ENCODE data around the gene CUBN.

CUBN gene

DNA sequence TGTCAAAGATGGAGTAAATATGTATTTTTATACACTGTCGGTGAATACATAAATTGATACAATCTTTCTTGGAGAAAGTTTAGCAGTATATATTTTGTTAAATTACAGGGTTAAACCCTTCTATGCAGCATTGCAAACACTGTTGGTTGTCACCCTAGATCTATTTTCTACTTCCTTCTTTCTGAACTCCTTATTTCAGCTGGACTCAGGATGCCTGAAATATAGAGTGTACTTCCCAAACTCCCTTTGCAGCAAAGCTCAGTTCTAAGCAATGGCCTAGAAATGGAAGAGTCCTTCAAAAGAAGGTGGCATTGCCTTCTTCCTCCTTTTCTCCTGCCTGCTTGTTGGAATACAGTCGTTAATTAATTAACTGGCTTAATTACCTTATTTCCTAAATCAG, 20.6 kb downstream of the CUBN start:
- no peak for DNase-seq (ENCODE audit: low read depth in 2 of 2)

DNA sequence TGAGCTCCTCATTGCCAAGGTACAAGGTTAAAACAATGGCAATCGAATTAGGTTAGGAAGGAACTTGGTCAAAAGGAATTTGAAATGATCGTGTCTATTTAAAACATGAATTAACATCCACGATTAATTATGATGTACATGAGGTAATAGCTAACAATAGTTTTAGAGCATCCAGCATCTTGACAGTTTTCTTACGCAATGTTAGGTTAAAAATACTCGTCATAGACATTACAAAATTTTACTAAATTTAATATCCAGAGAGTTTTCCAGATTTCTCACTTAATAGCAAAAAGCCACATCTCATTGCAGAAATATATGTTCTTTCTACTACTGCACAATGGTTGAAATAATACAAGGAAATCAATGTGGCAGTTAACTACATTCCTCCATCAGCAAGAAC, 22.6 kb downstream of the CUBN start:
- DNase-seq (ENCODE audit: low read depth in 2 of 2), result no peak

DNA sequence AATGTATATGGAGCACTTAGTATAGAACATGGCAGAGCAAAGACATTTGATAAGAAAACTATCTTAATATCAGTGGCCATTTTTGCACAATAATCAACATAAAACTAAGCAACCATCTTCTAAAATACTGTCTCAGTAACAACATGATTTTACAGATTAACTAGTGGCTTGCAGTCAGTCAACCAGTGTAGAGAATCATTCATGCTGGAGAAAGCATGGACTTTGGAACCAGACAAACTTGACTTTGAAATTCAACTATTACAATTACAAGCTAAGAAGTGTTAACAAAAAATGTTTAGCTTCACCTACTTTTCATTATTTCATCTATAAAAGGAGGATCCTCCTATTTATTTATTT, 27.7 kb downstream of the CUBN start:
- DNase-seq (ENCODE audit: low read depth in 2 of 2), result no peak

GRCh38 chr10:17101257-17101909, 28.2 kb downstream of the CUBN start:
- no peak for DNase-seq (ENCODE audit: low read depth in 2 of 2)

- DNase-seq (ENCODE audit: low read depth in 2 of 2), result no peak
Observed at GRCh38 chr10:17100586-17100985, 29.0 kb downstream of the CUBN start.

DNA sequence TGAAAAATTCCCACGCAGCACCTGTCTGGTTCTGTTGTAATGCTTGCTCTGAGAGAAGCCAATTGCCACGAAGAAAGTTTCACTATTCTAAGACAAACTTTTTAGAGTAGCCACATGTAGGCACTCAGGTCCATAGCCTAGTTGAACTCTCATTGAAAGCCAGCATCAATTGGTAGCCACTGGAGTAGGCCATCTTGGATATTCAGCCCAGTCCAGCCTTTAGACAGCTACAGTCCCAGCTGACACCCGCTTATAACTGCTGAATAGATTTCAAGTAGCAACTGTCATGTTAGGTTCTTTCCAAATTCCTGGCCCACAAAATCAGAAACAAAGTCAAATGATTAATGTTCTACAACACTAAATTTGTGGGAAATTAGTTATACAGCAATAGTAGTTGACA, 31.6 kb downstream of the CUBN start:
- no peak for DNase-seq (ENCODE audit: low read depth in 2 of 2)

DNA sequence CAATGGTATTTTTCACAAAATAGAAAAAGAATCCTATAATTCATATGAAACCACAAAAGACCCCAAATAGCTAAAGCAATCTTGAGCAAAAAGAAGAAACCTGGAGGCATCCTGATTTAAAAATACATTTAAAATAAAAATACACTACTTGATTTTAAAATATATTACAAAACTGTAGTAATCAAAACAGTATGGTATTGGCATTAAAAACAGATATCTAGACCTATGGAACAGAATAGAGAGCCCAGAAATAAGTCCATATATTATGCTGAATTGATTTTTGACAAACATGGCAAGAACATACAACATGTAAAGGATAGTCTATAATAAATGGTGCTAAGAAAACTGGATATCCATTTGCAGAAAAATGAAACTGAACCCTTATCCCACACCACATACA, 34.8 kb downstream of the CUBN start:
- no peak for DNase-seq (ENCODE audit: low read depth in 2 of 2)

DNA sequence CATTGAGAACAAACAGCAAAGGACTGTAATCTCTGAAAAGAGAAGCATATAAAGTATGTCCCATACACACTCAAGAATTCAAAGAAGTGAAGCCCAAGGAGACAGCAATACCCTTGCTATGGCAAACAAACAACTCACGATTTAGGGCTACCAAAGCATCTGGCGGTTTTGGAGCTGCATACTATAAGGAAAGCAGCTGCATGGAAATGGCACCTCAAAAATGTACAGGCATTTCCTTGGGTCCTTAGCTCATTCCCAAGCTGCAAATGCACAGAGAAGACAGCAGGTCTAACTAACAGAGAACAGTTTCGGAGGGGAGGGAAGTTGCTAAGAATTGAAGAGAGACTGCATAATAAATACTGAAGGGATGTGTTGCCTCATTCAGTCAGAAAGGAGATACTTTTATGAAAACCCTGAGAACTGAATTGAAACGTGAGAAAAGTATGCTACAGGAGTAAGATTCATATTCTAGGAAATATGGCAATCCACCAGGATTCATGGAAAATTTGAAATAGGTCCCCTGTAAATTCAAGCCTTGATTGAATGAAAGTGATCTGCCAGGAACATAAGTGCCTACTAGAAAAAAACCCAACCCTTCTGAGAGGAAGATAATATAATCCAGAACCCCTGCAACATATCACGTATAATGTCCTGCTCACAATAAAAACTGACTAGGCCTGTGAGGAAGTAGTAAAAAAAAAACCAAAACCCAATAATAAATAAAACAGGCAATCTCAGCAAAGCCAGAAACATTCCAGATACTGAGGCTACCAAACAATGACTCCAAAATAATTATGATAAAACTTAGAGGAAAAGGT, 36.4 kb downstream of the CUBN start:
- DNase-seq (ENCODE audit: low read depth in 2 of 2), result peak in 1 of 2 experiments; percentile 32

DNA sequence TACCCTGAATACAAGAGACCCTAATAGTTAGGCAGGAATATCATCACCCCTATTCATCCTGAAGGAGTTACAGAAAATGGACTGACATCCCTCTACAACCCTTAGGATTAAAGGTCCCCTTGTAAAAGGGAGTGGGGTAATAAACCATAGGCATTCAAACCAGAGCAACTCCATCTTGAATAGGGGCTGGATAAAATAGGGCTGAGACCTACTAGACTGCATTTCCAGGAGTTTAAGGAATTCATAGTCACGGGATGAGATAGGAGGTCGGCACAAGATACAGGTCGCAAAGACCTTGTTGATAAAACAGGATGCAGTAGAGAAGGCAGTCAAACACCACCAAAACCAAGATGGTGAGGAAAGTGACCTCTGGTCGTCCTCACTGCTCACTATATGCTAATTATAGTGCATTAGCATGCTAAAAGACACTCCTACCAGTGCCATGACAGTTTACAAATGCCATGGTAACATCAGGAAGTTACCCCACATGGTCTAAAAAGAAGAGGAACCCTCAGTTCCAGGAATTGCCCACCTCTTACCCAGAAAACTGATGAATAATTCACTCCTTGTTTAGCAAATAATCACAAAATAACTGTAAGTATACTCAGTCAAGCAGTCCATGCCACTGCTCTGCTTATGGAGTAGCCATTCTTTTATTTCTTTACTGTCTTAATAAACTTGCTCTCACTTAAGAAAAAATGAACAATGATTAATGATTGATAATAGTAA, 37.2 kb downstream of the CUBN start:
- DNase-seq (ENCODE audit: low read depth in 2 of 2), result no peak

DNA sequence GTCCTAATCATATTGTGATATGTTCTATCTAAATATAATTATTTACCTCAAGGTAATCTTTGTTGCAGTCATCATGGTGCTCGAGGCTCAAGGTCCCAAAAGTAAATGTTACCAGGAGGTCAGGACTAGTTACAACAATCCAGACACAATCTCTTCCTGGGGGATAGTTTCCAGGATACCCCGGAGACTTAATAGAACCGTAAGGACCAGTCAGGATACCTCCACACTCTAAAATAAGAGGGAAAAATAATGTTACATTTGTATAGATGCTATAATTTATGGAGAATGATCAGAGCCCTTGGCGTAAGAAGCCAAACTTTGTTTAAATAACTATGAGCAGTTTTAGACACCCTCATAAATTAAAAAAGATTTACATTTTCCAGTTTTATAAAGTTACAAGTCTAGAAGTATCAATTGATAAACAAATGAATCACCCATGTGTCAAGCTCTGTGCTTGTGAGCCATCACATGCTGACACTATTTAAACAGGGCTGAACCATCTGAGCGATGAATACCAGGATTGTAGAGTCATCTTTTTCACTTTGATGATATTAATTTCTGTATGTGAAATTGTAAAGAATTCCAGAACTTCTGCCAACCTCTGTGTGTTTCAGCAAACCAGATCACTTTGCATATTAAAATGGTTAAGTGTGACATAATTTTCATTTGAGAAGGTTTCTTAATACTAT, 41.3 kb downstream of the CUBN start:
- peak; percentile 70 for DNase-seq (ENCODE audit: low read depth in 2 of 2)

DNA sequence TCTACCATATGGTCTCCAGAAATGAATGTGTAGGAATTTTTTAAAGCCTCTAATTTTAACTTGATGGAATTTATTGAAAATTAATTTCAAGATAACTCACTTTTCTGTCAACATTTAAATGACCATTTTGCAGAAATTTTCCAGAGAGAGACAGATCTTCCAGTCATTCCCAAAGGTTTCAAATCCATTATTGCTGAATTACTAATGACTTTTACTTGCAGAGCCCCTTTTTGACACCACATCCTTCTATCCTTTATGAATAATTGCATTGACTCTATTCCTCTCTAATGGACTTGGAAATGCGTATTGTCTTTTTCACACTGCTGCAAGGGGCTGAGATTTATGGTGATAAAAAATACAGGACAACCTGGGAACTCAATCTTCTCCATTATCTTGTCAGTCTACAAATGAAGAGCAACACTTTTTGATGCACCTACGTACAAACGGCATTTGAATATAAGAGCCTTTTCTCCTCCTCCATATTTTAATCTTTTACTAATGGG, 42.7 kb downstream of the CUBN start:
- no peak for DNase-seq (ENCODE audit: low read depth in 2 of 2)

DNA sequence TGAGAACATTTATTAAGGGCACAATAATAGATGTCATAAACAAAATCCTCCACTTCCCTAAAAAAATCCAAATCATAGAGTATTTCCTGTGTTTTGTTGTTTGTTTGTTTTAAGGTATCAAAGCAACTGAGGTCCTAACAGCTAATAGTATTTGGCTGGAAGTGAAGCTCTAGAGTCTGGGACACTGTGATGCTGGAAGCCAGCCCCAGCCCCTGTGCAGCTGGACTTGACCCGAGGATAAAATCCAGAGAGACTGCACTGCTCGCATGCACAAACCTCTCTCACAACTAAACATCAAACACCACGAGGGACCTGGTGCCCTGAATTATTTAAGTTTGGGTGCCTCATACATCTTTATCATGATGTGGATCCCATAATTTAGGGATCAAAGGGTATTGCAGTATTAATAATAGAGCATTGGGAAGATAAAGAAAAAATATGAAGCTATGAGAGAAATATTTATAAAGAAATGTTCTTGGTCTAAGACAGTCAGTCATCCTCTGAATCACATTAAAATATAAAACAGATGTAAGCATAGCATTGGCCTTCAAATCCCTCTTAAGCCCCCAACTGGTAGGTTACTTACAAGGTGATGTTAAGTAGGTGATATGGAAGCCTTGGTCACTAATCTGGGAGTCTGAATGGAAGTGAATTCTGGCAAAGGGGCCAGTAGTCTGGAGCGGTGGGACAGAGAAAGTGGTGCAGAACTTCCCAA, 44.4 kb downstream of the CUBN start:
- no peak for DNase-seq (ENCODE audit: low read depth in 2 of 2)

DNA sequence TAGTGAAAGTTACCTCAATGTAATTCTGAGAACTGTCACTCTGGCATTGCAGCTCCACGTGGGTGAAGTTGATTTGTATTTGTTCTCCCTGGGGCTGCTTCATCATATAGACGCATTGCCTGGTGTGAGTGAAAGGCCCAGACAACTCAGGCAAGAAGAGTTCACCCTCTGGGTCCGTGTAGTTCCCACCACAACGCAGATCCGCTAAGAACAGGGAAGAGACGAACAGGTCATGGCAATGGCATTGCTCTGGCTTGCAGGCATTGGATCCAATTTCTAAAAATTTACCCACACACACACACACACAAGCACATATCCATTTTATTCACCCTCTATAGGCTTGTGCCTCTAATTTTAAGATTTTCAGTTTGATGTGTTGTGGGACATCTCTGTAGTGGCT, 45.4 kb downstream of the CUBN start:
- no peak for DNase-seq (ENCODE audit: low read depth in 2 of 2)

DNA sequence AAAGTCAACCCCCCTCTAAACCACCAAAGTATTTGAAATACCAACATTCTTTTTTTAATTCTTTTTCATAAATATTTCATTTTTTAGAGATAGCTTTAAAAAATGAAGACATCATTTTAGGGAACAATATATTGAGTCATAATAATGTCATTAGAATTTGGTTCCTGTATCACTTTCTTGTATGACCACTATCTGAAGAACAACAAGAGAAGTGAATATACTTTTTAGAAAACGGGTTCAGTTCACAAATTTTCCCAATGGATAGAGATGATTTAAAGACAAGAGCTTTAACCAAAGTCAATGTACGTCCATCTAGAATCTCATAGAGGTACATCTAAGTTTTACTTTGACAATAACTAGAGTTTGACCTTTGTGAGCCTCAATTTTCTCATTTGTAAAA, 48.2 kb downstream of the CUBN start:
- DNase-seq (ENCODE audit: low read depth in 2 of 2), result no peak

DNA sequence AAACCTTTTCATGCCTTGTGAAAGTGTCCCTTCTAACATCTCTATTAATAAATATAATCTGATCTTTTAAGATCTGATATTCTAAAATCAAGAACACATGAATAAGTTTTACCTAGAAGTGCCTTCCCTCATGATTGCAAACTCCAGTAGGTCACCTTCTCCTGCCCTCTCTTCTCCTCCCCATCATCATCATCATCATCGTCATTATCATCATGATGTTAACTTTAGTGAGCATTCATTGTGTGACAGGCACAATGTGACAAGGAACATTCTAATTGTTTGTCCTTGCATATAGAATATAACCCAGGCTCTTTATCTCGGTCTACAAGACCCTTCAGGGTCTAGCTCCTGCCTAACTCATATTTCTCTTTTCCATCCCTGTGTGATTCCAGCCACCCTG, 51.7 kb downstream of the CUBN start:
- no peak for DNase-seq (ENCODE audit: low read depth in 2 of 2)

DNA sequence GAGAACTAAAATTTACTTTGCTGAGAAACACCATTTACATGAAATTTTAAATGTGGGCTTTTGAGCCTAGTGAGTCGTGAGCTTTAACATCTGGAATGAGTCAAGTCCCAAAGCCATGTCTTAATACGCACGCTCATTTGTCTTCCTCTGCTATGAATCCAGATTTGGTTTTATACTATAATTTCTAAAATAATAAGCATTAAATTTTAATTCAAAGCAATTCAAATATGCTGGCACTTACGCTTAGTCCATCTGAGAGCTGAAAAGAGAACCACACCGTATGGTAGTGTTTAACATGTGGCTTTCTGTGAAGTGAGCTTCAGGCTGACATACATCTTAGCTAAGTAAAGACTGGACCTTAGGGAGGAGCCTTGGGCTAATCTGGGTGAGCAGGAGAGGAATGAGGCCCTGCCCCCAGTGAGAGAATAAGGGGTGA, 52.2 kb downstream of the CUBN start:
- DNase-seq (ENCODE audit: low read depth in 2 of 2), result peak; percentile 52 to 54

DNA sequence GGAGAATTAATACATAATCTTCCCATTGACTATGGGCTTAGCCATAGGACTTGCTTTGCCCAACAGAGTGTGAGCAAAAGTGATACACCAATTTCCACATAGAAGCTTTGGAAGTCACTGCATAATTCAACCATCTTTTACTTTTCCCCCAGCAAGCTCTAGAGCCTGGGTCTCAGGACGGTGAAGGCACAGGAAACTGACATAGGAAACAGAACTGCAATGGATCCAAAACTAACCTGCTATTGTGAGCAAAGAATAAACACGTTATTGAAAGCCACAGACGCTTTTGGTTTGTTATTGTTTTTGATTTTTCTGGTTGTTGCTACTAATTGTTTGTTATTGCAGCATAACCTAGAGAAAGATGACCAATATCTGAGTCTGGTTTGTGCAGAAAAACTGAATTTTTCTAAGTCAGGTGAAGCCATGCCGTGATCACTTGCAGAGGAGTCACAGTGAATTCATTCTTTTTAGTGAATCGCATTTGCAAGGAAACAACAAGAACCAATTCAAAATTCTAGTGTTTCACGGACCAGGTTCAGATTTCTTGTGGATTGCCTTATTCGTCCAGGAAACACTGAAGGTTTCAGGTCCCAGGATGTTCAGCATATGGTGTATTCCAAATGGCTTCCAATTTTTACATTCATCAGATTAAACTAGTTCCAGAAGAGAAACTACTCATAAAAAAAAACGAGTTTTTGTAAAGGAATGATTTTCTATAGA, 52.8 kb downstream of the CUBN start:
- no peak for DNase-seq (ENCODE audit: low read depth in 2 of 2)

DNA sequence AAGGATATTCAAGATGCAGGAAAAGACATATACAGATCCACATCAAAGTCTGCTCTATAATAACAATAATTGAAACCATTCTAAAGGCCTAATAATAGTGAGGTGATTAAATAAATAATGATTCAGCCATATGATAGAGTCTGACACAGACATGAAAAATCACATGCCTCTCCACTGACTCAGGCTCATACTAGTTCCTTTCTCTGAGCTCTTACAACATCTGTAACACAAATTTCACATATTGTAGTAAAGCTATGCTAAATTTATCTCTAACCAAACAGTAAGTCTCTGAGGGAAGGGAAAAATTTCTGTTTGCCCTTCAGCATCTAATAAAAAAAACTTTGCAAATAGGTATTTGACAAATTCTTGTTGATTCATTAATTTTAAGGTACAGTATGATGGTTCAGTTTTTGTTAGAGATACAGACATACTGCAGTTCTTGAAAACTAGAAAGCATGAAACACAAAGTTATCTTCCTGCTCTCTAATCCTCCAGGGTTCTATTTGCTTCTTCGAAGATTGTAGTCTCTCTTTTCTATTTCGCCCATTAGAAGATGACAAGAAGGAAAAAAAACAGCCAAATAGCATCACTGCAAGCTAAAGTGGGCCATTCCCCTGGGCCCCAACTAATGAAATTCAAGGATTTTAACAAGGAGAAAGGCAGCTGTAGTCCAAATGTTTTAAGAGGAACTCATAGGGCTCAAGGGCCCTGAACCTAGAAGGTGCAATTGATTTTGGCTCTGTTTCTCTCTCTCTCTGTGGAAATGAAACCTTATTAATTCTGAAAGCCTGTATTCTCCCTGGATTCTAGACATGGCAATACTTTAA, 53.9 kb downstream of the CUBN start:
- peak; percentile 92 to 94 for DNase-seq (ENCODE audit: low read depth in 2 of 2)

GRCh38 chr10:17074541-17074847, 55.1 kb downstream of the CUBN start:
- DNase-seq (ENCODE audit: low read depth in 2 of 2), result no peak

Data from fibroblast of skin of left quadriceps (primary cell).